K562 (cell line): ENCODE data around the gene FAM174C. TPM values are rescaled to one million over a fixed set of nuclear protein-coding genes. Genes with fewer than 3 reads are reported as not detected.
A peak's percentile ranks its signal among the peaks of the same experiment; 100 is the strongest.

Experiments
- ATAC-seq: fragments of 200-7000 bp; cut with Tn5 transposase; 3 replicates; pipeline ENCODE4 v1.9.1; 2020; ENCODE audit warnings: moderate library complexity
- BruUV-seq: library from RNA; stranded (reverse); fragments of 400-500 nt; replicated peaks from 2 replicates; lab custom pipeline; 2021; lab: Mats Ljungman, UMichigan
- CTCF ChIA-PET: fragments of 300-600 bp; formaldehyde crosslinking; extraction: SDS; loops from one replicate; lab custom pipeline; 2021; ENCODE audit warnings: low intra/inter-chr PET ratio; lab: Yijun Ruan, JAX
- POLR2A ChIA-PET: fragments of 300-600, 350-650 bp; sonication (Branson Sonifier 250); formaldehyde crosslinking; extraction: SDS; loops from one replicate; lab custom pipeline; 2021; ENCODE audit warnings: antibody characterized with exemption, inconsistent platforms; lab: Yijun Ruan, JAX
- DNase-seq, 4 experiments: peaks; one replicate each; pipeline versions ENCODE4 v3.0.0 to v3.0.0-alpha.2; 2011 to 2018; ENCODE audit warnings: low spot score in 3 of 4, mixed read lengths in 3 of 4; ENCODE audit errors: extremely low read depth in 1 of 4
- FAIRE-seq: peaks from 2 replicates; lab custom pipeline; 2011; peaks lifted over from hg19 to GRCh38; lab: Jason Lieb, UNC
- H2AFZ ChIP-seq: 2 replicates; pipeline ENCODE4 v1.6.0; 2011; ENCODE audit warnings: low read depth, low read length, control low read depth, inconsistent platforms
- H3K27ac ChIP-seq: fragments of 200-600 bp; 3 replicates; pipeline ENCODE4 v1.8.0; 2011; ENCODE audit warnings: low read depth, mild to moderate bottlenecking, control low read depth, inconsistent platforms, low read length, moderate library complexity, mixed read lengths; ENCODE audit errors: extremely low read depth
- H3K27me3 ChIP-seq, 2 experiments: fragments of 300-600 bp in 1 of 2; 2 replicates in 1 of 2; 3 replicates in 1 of 2; pipeline versions ENCODE4 v1.6.0 to v1.8.0; 2011; ENCODE audit warnings: inconsistent platforms in 2 of 2, low read length in 2 of 2, mild to moderate bottlenecking in 1 of 2, mixed read lengths in 1 of 2, moderate library complexity in 1 of 2; ENCODE audit not compliant: control insufficient read depth in 2 of 2, insufficient read depth in 2 of 2
- H3K36me3 ChIP-seq: fragments of 300-600 bp; 3 replicates; pipeline ENCODE4 v1.8.0; 2011; ENCODE audit warnings: mild to moderate bottlenecking, low read length, inconsistent platforms; ENCODE audit not compliant: control insufficient read depth, insufficient read depth
- H3K4me1 ChIP-seq, 2 experiments: fragments of 200-600 bp in 1 of 2; replicated peaks in 1 of 2; 2 replicates in 1 of 2; 3 replicates in 1 of 2; pipeline versions ENCODE4 v1.5.1 to v1.8.0; 2011; ENCODE audit warnings: inconsistent platforms in 2 of 2, low read length in 2 of 2, mild to moderate bottlenecking in 1 of 2, mixed read lengths in 1 of 2, moderate library complexity in 1 of 2; ENCODE audit not compliant: control insufficient read depth in 2 of 2, insufficient read depth in 2 of 2
- H3K4me2 ChIP-seq: 2 replicates; pipeline ENCODE4 v1.6.1; 2011; ENCODE audit warnings: low read length, control low read depth, inconsistent platforms, mixed read lengths; ENCODE audit not compliant: insufficient read depth
- H3K4me3 ChIP-seq: fragments of 200-600 bp; sonication (generic), shearing (Covaris generic); 2 replicates; pipeline ENCODE4 v1.5.1; 2016; ENCODE audit warnings: control low read depth, inconsistent platforms
- H3K79me2 ChIP-seq: fragments of 200-600 bp; 3 replicates; pipeline ENCODE4 v1.8.0; 2011; ENCODE audit warnings: low read length, inconsistent platforms; ENCODE audit not compliant: control insufficient read depth, insufficient read depth
- H3K9ac ChIP-seq, 2 experiments: 2 replicates each; pipeline versions ENCODE4 v1.6.0 to v1.6.1; 2011; ENCODE audit warnings: low read depth in 2 of 2, low read length in 2 of 2, control low read depth in 1 of 2, inconsistent platforms in 1 of 2, mild to moderate bottlenecking in 1 of 2, mixed read lengths in 1 of 2; ENCODE audit not compliant: insufficient read depth in 1 of 2
- H3K9me1 ChIP-seq: one replicate; pipeline ENCODE4 v1.6.0; 2011; ENCODE audit warnings: inconsistent platforms, mild to moderate bottlenecking, low read length, moderate library complexity; ENCODE audit not compliant: control insufficient read depth, insufficient read depth
- H3K9me3 ChIP-seq: replicated peaks from 2 replicates; pipeline ENCODE4 v1.5.1; 2011; ENCODE audit warnings: low read depth, low read length, inconsistent platforms; ENCODE audit not compliant: control insufficient read depth, insufficient read depth
- H4K20me1 ChIP-seq: replicated peaks from 2 replicates; pipeline ENCODE4 v1.6.1; 2011; ENCODE audit warnings: low read length, inconsistent platforms, mixed read lengths; ENCODE audit not compliant: control insufficient read depth, insufficient read depth
- CXXC5 ChIP-seq: fragments of 250-450 bp; sonication (Bioruptor Pico); IDR thresholded peaks from 2 replicates; pipeline ENCODE4 v1.8.0; 2022; ENCODE audit warnings: inconsistent platforms, mild to moderate bottlenecking, moderate library complexity
- DPF2 ChIP-seq: fragments of 450-650 bp; IDR thresholded peaks from 2 replicates; pipeline ENCODE4 v1.6.1; 2016
- E2F6 ChIP-seq, 2 experiments: IDR thresholded peaks; 2 replicates each; pipeline ENCODE4 v1.6.1; 2011; ENCODE audit warnings: borderline replicate concordance in 1 of 2, control low read depth in 1 of 2, low read depth in 1 of 2, low read length in 1 of 2, mild to moderate bottlenecking in 1 of 2, mixed read lengths in 1 of 2, moderate library complexity in 1 of 2; ENCODE audit not compliant: insufficient read depth in 1 of 2, insufficient read length in 1 of 2, poor library complexity in 1 of 2, severe bottlenecking in 1 of 2; ENCODE audit errors: extremely low read depth in 1 of 2
- REST ChIP-seq, 2 experiments: fragments of 450-650 bp; formaldehyde crosslinking in 1 of 2; IDR thresholded peaks; 2 replicates each; pipeline versions ENCODE4 v1.4.0 to v1.6.1; 2014 to 2020; ENCODE audit warnings: mild to moderate bottlenecking in 2 of 2, borderline replicate concordance in 1 of 2, low read depth in 1 of 2
- VEZF1 ChIP-seq: fragments of 200-800 bp; sonication (Bioruptor generic); IDR thresholded peaks from 2 replicates; pipeline ENCODE4 v1.6.1; 2017; ENCODE audit warnings: missing genetic modification characterization, missing compliant biosample characterization
- WGBS: fragments of 100-300 bp; shearing (Covaris generic); methylation state at CpG from one replicate; pipeline ENCODE4 v1.1.6; 2016; ENCODE audit warnings: low coverage, mixed read lengths; ENCODE audit not compliant: insufficient coverage; ENCODE audit errors: missing lambda C conversion rate; 5-methylcytosine and 5-hydroxymethylcytosine counted together
- in situ Hi-C: fragments of 300-500 bp; cut with MboI; formaldehyde crosslinking; loops from 4 replicates; pipeline ENCODE4 v1.15.0; 2018; ENCODE audit warnings: inconsistent platforms, mixed read lengths
- intact Hi-C: fragments of 100-400 bp; cut with micrococcal nuclease; formaldehyde crosslinking; loops from 2 replicates; pipeline ENCODE4 v1.14.2; 2022
- polyA plus RNA-seq, 8 experiments: library from polyadenylated mRNA; depleted of rRNA in 4 of 8; stranded (reverse) in 5 of 8; unstranded in 3 of 8; fragments of >200 nt; fragmentation: Nextera tagmentation in 2 of 8; fragmentation: Illumina TruSeq in 1 of 8; extraction: Ambion mirVana in 2 of 8; extraction: Trizol in 1 of 8; gene quantifications; 2 replicates each; pipeline versions ENCODE4 v1.2.1 to v1.2.3, GENCODE V29; 2011 to 2014; ENCODE audit warnings: inconsistent platforms in 1 of 8, missing spikeins in 1 of 8
- total RNA-seq, 7 experiments: library from RNA; depleted of rRNA in 6 of 7; stranded (reverse); fragments of >200 nt in 6 of 7; fragmentation: Illumina TruSeq in 2 of 7; extraction: Trizol in 2 of 7; gene quantifications; 2 replicates each; pipeline versions ENCODE4 v1.2.1 to v1.2.3, GENCODE V29; 2011 to 2021; ENCODE audit warnings: low replicate concordance in 1 of 7

The FAM174C gene
- total and polyA plus RNA-seq, 9 of the 15 experiments (the other 6 are each of a cell fraction or from before 2014, with no cell fraction given): 0.66 to 89.6 (median 20.3) TPM

DNA sequence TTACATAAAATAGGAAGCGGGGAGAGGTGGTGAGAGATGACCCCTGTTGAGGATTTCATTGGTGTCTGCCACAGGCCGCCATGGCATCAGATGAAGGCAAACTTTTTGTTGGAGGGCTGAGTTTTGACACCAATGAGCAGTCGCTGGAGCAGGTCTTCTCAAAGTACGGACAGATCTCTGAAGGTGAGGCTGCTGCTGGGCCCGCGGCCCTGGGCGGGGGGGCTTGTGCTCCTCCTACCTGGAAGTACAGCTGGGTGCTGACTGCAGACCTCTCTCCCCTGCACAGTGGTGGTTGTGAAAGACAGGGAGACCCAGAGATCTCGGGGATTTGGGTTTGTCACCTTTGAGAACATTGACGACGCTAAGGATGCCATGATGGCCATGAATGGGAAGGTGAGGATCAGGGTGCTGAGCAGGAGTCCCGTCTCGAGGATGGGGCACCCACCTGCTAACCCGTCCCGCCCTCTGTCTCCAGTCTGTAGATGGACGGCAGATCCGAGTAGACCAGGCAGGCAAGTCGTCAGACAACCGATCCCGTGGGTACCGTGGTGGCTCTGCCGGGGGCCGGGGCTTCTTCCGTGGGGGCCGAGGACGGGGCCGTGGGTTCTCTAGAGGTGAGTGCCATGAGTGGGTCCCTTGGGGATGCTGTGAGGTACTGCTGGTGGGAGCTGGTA lies 4.3 kb upstream of the FAM174C start (continued):
- TF ChIP-seq E2F6 (IDR thresholded peaks at IDR 0.05; ENCODE audit: borderline replicate concordance in 1 of 2, extremely low read depth in 1 of 2, insufficient read depth in 1 of 2, insufficient read length in 1 of 2, low read depth in 1 of 2, low read length in 1 of 2, poor library complexity in 1 of 2, severe bottlenecking in 1 of 2) (peak in 1 of 2 experiments; percentile 59), DPF2 (no peak)

DNA sequence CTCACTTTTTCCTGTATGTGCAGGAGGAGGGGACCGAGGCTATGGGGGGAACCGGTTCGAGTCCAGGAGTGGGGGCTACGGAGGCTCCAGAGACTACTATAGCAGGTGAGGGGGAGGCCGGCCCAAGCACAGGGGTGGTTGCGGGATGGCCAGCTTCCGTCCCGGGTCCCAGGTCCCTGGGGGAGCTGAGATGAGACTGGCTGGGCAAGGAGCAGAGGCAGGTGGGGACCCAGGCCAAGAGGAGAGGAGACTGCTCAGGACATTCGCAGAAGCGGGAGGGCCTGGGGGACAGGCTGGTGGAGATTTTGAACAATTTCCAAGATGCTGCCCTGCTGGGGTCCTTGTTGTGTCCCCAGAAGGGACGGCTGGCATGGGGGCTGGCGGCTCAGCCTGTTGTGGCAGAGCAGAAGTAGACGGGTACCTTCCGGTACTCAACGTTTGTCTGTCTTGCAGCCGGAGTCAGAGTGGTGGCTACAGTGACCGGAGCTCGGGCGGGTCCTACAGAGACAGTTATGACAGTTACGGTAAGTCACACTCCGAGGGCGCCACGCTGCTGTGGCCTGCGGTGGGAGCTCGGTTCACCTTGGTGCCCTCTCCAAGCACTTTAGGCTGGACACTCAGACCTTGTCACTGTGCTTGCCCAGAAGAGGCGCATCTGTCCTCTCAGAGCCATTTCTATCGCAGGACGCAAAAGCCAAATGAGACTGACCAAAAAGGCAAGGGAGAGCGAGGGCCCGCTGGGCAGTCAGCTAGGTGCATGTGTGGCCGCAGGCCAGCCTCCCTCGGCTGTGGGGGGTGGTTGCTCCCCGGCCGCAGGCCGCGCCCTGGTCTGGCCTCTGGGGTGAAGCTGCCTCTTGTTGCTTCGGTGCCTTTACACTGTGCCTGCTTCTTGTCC lies 3.6 kb upstream of the FAM174C start:
- DNase-seq (peak in 1 of 4 experiments; percentile 79), ATAC-seq (peak; percentile 8), FAIRE-seq (peak; percentile 81)
- Histone ChIP-seq H2AFZ (no peak overlapping the region), H3K36me3 (peaks cover 56% of the 10 kb centered on the region), H3K27me3 (no peaks in the 10 kb centered on the region), H3K79me2 (peaks cover 74% of the 10 kb centered on the region), H3K4me1 (peaks cover 73 to 98% of the 10 kb centered on the region in 2 experiments), H3K9me3 (no peaks in the 10 kb centered on the region), H3K4me3 (peak overlapping the region; percentile 68), H3K27ac (peak overlapping the region; percentile 92), H3K9me1 (no peaks in the 10 kb centered on the region), H4K20me1 (peaks cover 26% of the 10 kb centered on the region), H3K9ac (peak overlapping the region; percentile 90 to 99), H3K4me2 (peak overlapping the region; percentile 93)
- WGBS: 8% methylated on average over 34 of the region's 37 CpGs
- intact Hi-C loops: loop anchor here (10.0 kb wide), 1 partner anchor 173 kb away; no protein-coding TSS in a partner anchor
- BruUV-seq: no TSS peak
- in situ Hi-C loops: no loop called here
- CTCF ChIA-PET: no interaction called here
- POLR2A ChIA-PET: interaction anchor here (0.5 to 2.8 kb wide), 15 partner anchors 9 to 1060 kb away, joined by 3 to 14 read pairs (median 4); partner anchors contain the start of gene ATP5F1D
- peak; percentile 30; the same call in 1 of the 2 replicates for TF ChIP-seq VEZF1 (CRISPR knock-in tag)
- TF ChIP-seq CXXC5: peak; percentile 46
- no peak for TF ChIP-seq REST (IDR thresholded peaks at IDR 0.05; ENCODE audit: borderline replicate concordance)
- no peak for TF ChIP-seq REST (CRISPR knock-in tag; IDR thresholded peaks at IDR 0.05; ENCODE audit: low read depth)
